HUES64 (cell line): Measurements from ENCODE around the gene NLRP1.

Experiments
- H3K27ac ChIP-seq: 2 replicates; pipeline ENCODE4 v1.7.0; 2013; ENCODE audit warnings: low read depth, low read length, inconsistent platforms
- H3K27me3 ChIP-seq: 2 replicates; pipeline ENCODE4 v1.6.1; 2013; ENCODE audit warnings: mild to moderate bottlenecking, low read length; ENCODE audit not compliant: insufficient read depth
- H3K36me3 ChIP-seq: 2 replicates; pipeline ENCODE4 v1.6.1; 2013; ENCODE audit warnings: mild to moderate bottlenecking, low read length; ENCODE audit not compliant: insufficient read depth
- H3K4me1 ChIP-seq: 2 replicates; pipeline ENCODE4 v1.6.1; 2013; ENCODE audit warnings: mild to moderate bottlenecking, low read length, moderate library complexity; ENCODE audit not compliant: insufficient read depth
- H3K4me3 ChIP-seq: 2 replicates; pipeline ENCODE4 v1.5.1; 2013; ENCODE audit warnings: mild to moderate bottlenecking, low read length, moderate library complexity
- H3K9ac ChIP-seq: 2 replicates; pipeline ENCODE4 v1.6.1; 2013; ENCODE audit warnings: mild to moderate bottlenecking, low read depth, low read length
- H3K9me3 ChIP-seq: 2 replicates; pipeline ENCODE4 v1.6.1; 2013; ENCODE audit warnings: low read depth, low read length; ENCODE audit not compliant: insufficient read depth
- WGBS: fragments of 150-250, 120-280 bp; methylation state at CpG from one replicate; pipeline ENCODE4 v1.1.7; 2013; ENCODE audit warnings: missing lambda C conversion rate; 5-methylcytosine and 5-hydroxymethylcytosine counted together

NLRP1 gene

DNA sequence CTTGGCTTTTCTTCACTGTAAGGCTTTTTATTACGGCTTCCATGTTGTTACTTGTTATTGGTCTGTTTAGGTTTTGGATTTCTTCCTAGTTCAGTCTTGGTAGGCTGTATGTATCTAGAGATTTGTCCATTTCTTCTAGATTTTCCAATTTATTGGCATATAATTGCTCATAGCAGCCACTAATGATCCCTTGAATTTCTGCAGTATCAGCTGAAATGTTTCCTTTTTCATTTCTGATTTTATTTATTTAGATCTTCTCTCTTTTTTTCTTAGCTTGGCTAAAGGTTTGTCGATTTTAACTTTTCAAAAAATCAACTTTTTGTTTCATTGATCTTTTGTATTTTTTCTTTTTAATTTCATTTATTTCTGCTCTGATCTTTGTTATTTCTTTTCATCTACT lies 18.5 kb downstream of the NLRP1 start:
- Histone ChIP-seq H3K4me3 (no peak overlapping the region), H3K4me1 (no peaks in the 10 kb centered on the region)
- 94% methylated on average over 1 of the region's 2 CpGs for WGBS

GRCh38 chr17:5563456-5563855 lies 20.9 kb downstream of the NLRP1 start:
- Histone ChIP-seq H3K9me3 (no peaks in the 10 kb centered on the region), H3K9ac (no peak overlapping the region), H3K27ac (no peak overlapping the region), H3K4me1 (no peaks in the 10 kb centered on the region), H3K4me3 (no peak overlapping the region), H3K27me3 (no peaks in the 10 kb centered on the region), H3K36me3 (no peaks in the 10 kb centered on the region)
- WGBS: 79% methylated on average over 2 of the region's 2 CpGs

More for the DNA sequence above, 18.5 kb downstream of the NLRP1 start:
- Histone ChIP-seq H3K9ac (no peak overlapping the region), H3K9me3 (no peaks in the 10 kb centered on the region), H3K27me3 (no peaks in the 10 kb centered on the region), H3K36me3 (no peaks in the 10 kb centered on the region), H3K27ac (no peak overlapping the region)

DNA sequence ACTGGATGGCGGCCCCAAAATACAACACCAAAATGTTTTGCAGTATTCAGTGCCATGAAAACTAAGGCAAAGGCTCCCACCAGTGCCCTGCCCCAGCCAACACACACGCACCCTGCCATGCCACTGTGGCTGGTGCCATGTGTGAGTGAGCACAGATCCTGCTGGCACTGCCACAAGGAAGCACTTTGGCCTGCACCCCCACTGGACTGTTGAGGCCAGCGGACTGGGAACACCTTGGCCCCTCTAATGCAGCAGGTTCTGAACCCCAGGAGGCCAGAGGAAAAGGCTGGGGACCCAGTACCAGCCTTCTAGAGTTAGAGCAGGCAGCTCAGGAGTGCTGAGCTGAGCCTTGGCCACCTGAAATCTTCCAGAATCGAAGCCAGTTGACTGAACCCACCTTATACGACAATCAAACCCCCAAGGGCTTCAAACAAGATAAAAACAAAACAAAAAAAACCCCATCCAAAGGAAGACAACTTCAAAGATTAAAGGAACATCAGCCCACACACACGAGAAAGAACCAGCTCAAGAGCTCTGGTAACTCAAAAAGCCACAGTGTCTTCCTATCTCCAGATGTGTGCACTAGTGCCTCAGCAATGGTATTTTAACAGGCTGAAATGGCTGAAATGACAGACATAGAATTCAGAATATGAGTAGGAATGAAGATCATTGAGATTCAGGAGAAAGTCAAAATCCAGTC lies 21.5 kb downstream of the NLRP1 start:
- Histone ChIP-seq H3K27ac (no peak overlapping the region), H3K9ac (no peak overlapping the region), H3K4me1 (no peaks in the 10 kb centered on the region), H3K9me3 (no peaks in the 10 kb centered on the region), H3K4me3 (no peak overlapping the region), H3K36me3 (no peaks in the 10 kb centered on the region), H3K27me3 (no peaks in the 10 kb centered on the region)
- 89% methylated on average over 6 of the region's 6 CpGs for WGBS

DNA sequence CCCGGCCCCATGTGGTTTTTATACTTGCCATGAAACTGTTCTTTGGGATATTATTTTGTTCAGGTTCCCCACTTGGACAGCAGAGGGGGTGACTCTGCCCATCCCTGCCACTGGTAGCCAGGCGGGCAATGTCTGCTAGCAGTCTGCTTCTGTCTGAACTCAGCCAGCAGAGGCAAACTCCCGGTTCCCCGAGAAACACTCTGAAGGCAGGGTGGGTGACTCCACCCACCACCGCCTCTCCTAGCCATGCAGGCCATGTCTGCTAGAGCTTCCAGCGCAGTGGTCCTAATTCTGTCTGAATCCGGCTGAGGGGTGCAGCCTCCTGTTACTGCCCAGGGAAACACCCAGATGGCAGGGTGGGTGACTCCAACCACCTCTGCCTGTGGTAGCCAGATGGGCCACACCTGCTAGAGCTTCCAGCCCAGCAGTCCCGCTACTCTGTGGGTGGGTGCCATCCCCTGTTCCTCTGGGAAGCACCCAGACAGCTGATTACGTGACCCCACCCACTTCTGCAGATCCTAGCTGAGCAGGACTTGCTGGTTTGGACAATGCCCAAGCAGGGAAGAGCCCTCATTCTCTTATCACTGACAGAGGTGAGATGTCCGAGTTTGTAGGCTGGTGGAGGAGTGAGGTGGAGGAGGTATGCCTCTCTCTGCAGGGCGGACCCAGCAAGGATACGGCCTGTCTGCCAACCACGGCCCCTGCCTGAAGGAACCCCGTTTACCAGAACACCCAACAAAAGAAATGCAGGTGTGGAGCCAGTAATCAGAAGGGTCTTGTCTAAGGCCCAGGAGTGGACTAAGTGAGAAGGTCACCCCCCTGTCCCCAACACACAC lies 22.4 kb downstream of the NLRP1 start:
- Histone ChIP-seq H3K4me1 (no peaks in the 10 kb centered on the region), H3K4me3 (no peak overlapping the region), H3K9ac (no peak overlapping the region), H3K36me3 (no peaks in the 10 kb centered on the region), H3K27ac (no peak overlapping the region), H3K27me3 (no peaks in the 10 kb centered on the region), H3K9me3 (no peaks in the 10 kb centered on the region)
- WGBS: 90% methylated on average over 14 of the region's 14 CpGs

DNA sequence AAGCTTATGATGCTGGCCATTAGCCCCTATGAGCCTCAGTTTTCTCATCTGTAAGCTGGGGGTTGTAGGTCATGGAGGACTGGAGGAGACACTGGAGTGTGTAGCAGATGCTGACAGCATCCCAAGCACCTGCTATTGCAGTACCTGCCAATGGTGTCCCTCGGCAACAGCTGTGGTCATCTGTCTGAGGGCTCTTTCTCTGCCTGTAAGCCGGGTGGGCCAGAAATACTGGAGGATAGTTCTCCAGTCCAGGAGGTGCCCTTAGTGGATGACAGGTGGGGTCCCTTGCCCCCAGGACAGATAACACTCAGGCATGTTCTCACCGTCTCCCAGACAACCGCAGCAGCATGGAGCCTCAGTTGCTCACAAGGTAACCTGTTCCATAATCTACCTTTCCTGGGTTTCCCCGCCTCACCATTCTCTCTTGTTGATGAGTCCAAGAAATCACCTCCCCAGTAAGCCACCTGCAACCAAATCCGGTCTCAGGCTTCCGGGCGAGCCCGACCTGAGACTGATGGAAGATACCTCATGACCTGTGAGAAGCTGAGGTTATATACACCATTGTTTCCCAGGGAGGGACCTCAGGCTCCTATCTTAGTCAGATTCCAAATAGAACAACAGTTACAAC lies 23.8 kb downstream of the NLRP1 start:
- H3K9me3 ChIP-seq: no peaks in the 10 kb centered on the region
- H3K9ac ChIP-seq: no peak overlapping the region
- H3K36me3 ChIP-seq: no peaks in the 10 kb centered on the region
- WGBS: 93% methylated on average over 9 of the region's 9 CpGs
- H3K4me3 ChIP-seq: no peak overlapping the region
- no peak overlapping the region for H3K27ac ChIP-seq
- H3K4me1 ChIP-seq: no peaks in the 10 kb centered on the region
- H3K27me3 ChIP-seq: no peaks in the 10 kb centered on the region

GRCh38 chr17:5558815-5559785 lies 25.2 kb downstream of the NLRP1 start:
- H3K36me3 ChIP-seq: no peaks in the 10 kb centered on the region
- H3K9me3 ChIP-seq: no peaks in the 10 kb centered on the region
- no peaks in the 10 kb centered on the region for H3K4me1 ChIP-seq
- no peaks in the 10 kb centered on the region for H3K27me3 ChIP-seq
- H3K9ac ChIP-seq: no peak overlapping the region
- WGBS: 93% methylated on average over 16 of the region's 16 CpGs
- no peak overlapping the region for H3K4me3 ChIP-seq
- no peak overlapping the region for H3K27ac ChIP-seq

- Histone ChIP-seq H3K27me3 (no peaks in the 10 kb centered on the region), H3K4me3 (no peak overlapping the region), H3K36me3 (no peaks in the 10 kb centered on the region), H3K9ac (no peak overlapping the region), H3K27ac (no peak overlapping the region), H3K4me1 (no peaks in the 10 kb centered on the region), H3K9me3 (no peaks in the 10 kb centered on the region)
- 89% methylated on average over 6 of the region's 6 CpGs for WGBS
These were observed 26.3 kb downstream of the NLRP1 start for GRCh38 chr17:5557990-5558389.

- Histone ChIP-seq H3K27me3 (no peaks in the 10 kb centered on the region), H3K9me3 (no peaks in the 10 kb centered on the region), H3K4me3 (no peak overlapping the region), H3K9ac (no peak overlapping the region), H3K27ac (no peak overlapping the region), H3K4me1 (no peaks in the 10 kb centered on the region), H3K36me3 (no peaks in the 10 kb centered on the region)
- WGBS: 91% methylated on average over 8 of the region's 8 CpGs
These were observed 26.8 kb downstream of the NLRP1 start for GRCh38 chr17:5557485-5557884.

DNA sequence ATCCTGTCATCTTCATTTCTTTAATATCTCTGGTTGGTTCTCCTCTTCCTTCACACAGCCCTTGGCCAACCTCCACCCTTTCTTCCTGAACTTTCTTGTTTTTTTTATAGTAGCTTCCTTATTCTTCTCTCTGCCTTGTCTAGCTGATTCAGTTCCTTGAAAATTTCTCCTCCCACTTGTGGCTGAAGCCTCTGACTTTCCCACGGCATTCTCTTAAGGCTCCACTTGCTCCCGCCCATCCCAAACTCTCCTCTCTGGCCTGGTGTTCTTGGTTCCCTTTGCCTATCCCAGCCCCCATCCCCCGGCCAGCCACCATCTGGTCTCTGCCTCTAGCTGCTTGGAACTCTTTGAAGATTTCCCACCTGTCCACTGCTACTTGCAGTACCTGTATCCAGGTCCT lies 29.1 kb downstream of the NLRP1 start:
- no peak overlapping the region for H3K9ac ChIP-seq
- 69% methylated on average over 3 of the region's 3 CpGs for WGBS
- no peak overlapping the region for H3K27ac ChIP-seq
- H3K4me1 ChIP-seq: no peaks in the 10 kb centered on the region
- H3K9me3 ChIP-seq: no peaks in the 10 kb centered on the region
- H3K36me3 ChIP-seq: no peaks in the 10 kb centered on the region
- H3K4me3 ChIP-seq: no peak overlapping the region
- H3K27me3 ChIP-seq: no peaks in the 10 kb centered on the region

GRCh38 chr17:5553479-5553878 lies 30.8 kb downstream of the NLRP1 start:
- Histone ChIP-seq H3K9ac (no peak overlapping the region), H3K4me1 (no peaks in the 10 kb centered on the region), H3K36me3 (no peaks in the 10 kb centered on the region), H3K4me3 (no peak overlapping the region), H3K9me3 (no peaks in the 10 kb centered on the region), H3K27ac (no peak overlapping the region), H3K27me3 (0 out of 2 replicates have a peak, but pooled peaks cover 2% of the 10 kb centered on the region)
- 62% methylated on average over 3 of the region's 3 CpGs for WGBS
